ENCODE results near the gene KEAP1.

KEAP1 gene

GRCh38 chr19:10454267-10454666 lies 48.9 kb downstream of the KEAP1 start:
- TF ChIP-seq CTCF (conservative IDR thresholded peaks at IDR 0.05; ENCODE audit: low read length) = no peak
- DNase-seq (ENCODE audit: low read depth) = no peak
- H3K4me3 ChIP-seq (ENCODE audit: low read length) = no peak overlapping the region

GRCh38 chr19:10453852-10454251 lies 49.3 kb downstream of the KEAP1 start:
- no peak for DNase-seq (ENCODE audit: low read depth)
- no peak for TF ChIP-seq CTCF (conservative IDR thresholded peaks at IDR 0.05; ENCODE audit: low read length)
- no peak overlapping the region for H3K4me3 ChIP-seq (ENCODE audit: low read length)

GRCh38 chr19:10452726-10453618 lies 50.2 kb downstream of the KEAP1 start:
- DNase-seq (ENCODE audit: low read depth) = no peak
- TF ChIP-seq CTCF (conservative IDR thresholded peaks at IDR 0.05; ENCODE audit: low read length) = no peak
- no peak overlapping the region for H3K4me3 ChIP-seq (ENCODE audit: low read length)

GRCh38 chr19:10450853-10451609 lies 52.1 kb downstream of the KEAP1 start:
- DNase-seq (ENCODE audit: low read depth) = no peak
- no peak for TF ChIP-seq CTCF (conservative IDR thresholded peaks at IDR 0.05; ENCODE audit: low read length)

GRCh38 chr19:10450191-10450852 lies 52.8 kb downstream of the KEAP1 start:
- no peak for DNase-seq (ENCODE audit: low read depth)
- no peak for TF ChIP-seq CTCF (conservative IDR thresholded peaks at IDR 0.05; ENCODE audit: low read length)
- H3K4me3 ChIP-seq (ENCODE audit: low read length) = no peak overlapping the region

More at GRCh38 chr19:10450853-10451609, 52.1 kb downstream of the KEAP1 start:
- H3K4me3 ChIP-seq (ENCODE audit: low read length) = no peak overlapping the region

GRCh38 chr19:10449037-10449436 lies 54.1 kb downstream of the KEAP1 start:
- TF ChIP-seq CTCF (conservative IDR thresholded peaks at IDR 0.05; ENCODE audit: low read length) = no peak
- no peak for DNase-seq (ENCODE audit: low read depth)
- H3K4me3 ChIP-seq (ENCODE audit: low read length) = no peak overlapping the region
